HG03354 (cell line): ENCODE data around the gene PEX10.

Experiments used
- ATAC-seq: cut with Tn5 transposase; IDR thresholded peaks from one replicate; pipeline ENCODE4 v1.9.1; 2021; ENCODE audit warnings: mild to moderate bottlenecking; ENCODE audit not compliant: unreplicated experiment, poor library complexity, severe bottlenecking

Gene PEX10

GRCh38 chr1:2407166-2407990, 5.0 kb downstream of the PEX10 start:
- no peak for ATAC-seq

GRCh38 chr1:2406451-2407041, 5.8 kb downstream of the PEX10 start:
- ATAC-seq: no peak

DNA sequence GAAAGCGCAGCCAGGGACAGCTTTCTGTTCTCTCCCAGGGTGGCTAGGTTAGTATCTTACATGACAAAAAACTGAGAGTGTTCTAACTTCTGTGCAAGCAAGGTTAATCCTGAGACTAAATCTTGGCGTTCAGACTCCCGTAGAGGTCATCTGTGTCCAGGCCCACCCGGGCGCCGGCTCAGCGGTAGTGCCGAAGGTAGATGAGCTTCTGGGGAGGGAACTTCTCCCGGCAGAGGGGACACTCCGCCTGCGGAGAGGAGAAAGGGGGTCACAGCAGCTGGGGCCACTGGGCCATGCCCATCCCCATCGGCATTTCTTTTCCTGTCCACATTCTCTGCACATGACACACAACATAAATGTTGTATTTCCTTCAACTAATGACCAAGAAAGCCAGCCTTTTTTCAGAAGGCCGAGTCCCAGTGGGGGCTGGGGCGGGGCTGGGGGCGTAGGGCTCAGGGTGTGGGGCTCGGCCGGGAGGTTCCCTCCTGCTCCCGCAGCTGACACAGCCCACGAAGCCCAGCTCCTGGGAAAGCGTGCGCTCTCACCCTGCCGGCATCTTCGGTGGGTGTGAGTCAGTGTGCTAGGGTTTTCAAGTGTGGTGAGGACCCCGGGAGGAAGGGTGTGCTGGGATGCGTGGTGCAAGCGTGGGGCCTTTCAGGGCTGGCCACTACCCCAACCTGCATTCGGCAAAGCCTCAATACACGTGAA, 6.6 kb downstream of the PEX10 start:
- no peak for ATAC-seq

- ATAC-seq: no peak
Observed at GRCh38 chr1:2404890-2405511, 7.4 kb downstream of the PEX10 start.

DNA sequence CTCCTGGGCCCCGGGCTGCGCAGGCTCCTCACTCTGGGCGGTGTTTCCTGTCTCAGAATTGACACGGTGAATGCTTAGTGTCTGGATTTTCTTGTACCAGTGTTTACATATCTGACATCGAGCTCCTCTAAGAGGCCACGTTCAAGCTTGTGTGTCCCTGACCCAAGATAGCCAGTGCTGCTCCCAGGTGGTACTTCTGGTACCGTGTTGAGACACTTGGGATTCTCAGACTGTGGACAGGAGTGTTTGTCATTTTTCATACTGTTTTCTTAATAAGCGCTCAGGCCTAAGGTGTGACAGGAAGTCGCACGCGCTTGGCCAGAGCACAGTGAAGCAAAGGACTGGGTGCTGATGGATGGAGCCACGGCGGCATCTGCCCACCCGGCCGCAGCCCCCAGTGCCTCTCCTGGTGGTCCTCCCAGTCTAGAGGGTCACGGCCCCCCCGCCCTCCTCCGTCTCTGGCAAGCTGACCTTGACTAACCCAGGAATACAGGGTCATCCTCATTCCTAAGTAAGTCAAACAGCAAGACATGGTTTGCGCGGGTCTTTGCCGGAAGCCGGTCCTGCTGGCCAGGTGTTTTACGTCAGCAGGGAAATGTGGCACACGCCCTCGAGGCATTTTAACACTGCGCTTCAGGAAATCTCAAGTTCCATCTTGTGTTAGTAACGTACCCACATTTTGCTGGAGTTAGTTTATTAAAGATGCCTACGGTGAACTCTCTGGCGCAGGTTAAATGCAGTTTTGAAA, 8.0 kb downstream of the PEX10 start:
- no peak for ATAC-seq

GRCh38 chr1:2403273-2403672, 9.1 kb downstream of the PEX10 start:
- ATAC-seq: no peak

GRCh38 chr1:2402420-2402819, 9.9 kb downstream of the PEX10 start:
- no peak for ATAC-seq

- ATAC-seq: no peak
Observed at GRCh38 chr1:2400950-2401649, 11.3 kb downstream of the PEX10 start.

DNA sequence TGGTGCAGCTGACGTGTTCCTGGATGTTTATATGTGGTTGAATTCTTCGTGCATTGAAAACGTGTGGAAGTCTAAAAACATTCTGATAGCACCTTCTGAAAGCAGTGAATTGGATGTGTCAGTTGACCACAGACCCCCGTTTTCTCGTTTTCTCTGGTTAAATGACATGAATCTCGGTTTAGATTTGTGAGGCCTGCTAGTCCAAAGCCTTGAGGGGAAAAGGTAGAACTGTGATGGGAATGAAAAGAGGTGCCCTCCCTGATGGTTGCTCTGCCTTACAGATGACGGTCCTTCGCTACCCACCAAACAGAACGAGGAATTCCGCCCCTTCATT, 11.8 kb downstream of the PEX10 start:
- ATAC-seq: no peak

DNA sequence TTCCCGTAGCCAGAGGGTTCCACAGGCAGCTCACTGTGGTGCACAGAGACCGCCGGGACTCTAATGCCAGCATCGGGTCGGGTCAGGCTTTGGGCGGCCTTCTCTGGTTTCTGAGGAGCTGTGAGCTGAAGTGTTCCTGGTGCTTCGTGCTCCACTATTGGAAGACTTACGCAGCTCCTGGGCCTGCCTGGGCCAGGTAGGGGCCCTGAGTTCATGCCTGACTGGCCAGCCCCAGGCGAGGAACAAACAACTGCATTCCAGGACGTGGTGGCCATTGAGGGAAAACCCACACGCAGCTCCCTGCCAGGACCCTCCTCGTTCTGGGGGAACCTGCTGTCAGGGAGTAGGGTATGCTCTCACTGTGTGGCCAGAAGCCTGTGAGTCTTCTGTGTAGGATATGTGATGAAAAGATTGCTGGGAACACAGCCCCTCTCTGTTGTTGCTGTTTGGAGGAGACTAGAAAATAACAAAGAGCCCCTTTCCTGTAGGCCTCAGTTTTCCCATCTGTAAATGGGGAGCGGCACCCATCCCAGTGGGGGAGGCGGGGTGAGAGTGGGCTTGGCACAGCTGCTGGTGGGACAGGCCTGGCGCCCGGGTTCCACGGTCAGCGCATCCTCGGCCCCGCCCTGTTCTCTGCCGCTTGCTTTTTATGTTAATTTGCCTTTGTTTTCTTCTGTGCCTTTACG, 12.3 kb downstream of the PEX10 start:
- no peak for ATAC-seq

DNA sequence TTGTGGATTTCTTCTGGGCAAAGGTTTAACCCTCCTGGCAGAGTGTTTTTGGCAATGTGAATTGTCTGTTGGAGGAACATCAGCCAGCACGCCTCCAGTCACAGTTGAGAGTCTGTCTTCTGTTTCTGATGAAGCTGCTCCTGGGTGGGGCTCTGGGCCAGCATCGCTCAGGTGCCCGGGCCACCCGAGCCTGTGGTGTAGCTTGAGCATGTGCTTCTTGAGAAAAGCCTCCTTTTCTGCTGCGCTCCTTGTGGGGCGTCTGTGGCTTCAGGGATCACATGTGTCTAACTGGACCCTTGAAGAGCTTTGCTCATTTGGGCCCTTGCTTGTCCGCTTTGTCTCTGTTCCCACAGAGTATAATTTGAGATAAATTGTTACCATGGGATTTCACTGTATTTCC, 13.5 kb downstream of the PEX10 start:
- no peak for ATAC-seq

GRCh38 chr1:2397007-2397679, 15.2 kb downstream of the PEX10 start:
- no peak for ATAC-seq

DNA sequence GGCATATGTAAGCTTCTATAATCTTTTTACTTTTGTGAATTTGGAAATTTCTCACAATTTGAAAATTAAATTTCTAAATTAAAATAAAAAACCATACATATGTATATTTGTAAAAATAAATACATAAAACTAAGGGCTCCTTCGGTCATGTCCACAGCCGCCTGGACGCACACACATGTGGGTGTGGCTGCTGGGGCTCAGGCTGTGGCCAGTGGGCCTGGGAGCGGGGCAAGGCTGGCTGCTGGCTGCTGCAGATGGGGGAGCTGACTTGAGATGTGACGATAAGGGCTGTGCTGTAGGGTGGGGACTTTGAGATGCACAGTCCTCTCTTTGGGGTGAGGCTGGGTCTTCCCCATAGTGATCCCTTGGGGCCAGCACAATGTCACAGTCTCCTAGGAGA, 15.9 kb downstream of the PEX10 start:
- no peak for ATAC-seq

DNA sequence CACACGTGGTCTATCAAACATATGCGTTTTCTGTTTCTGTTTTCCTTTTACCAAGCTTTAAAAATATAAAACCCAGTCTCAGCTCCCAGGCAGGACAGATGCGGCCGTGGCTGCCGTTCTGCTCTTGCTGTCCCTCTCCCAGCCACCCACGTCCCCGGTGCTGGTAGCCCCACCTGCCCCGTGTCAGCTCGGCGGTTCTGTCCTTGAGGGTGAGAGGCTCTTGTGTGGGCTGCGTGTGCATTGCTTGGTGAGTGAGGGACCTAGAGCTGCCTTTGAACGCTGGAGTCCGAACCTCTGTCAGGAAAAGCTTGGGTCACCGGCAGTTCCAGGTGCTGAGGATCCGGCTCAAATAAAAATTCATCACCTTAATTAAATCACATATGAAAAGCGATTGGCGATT, 16.3 kb downstream of the PEX10 start:
- no peak for ATAC-seq

- ATAC-seq: no peak
Observed at GRCh38 chr1:2395245-2395644, 17.1 kb downstream of the PEX10 start.

- ATAC-seq: no peak
Observed at GRCh38 chr1:2394761-2395160, 17.6 kb downstream of the PEX10 start.

DNA sequence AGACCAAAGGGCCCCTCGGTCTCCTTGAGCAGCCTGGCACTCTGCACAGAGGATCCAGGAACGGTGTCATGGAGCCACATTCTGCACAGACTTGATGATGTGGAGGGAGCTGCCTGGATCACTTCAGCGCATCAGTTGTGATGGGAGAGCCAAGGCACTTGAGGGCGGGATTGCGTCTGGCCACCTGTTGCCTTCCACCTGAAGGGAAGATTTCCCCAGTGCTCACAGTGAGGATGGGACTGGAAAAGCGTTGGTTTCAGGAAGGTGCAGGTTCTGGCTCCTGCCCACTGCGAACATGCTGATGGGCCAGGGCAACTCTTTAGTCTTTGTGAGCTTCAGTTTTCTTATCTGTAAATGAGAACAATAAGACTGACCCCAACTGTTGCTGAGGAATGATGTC, 18.1 kb downstream of the PEX10 start:
- ATAC-seq: no peak

DNA sequence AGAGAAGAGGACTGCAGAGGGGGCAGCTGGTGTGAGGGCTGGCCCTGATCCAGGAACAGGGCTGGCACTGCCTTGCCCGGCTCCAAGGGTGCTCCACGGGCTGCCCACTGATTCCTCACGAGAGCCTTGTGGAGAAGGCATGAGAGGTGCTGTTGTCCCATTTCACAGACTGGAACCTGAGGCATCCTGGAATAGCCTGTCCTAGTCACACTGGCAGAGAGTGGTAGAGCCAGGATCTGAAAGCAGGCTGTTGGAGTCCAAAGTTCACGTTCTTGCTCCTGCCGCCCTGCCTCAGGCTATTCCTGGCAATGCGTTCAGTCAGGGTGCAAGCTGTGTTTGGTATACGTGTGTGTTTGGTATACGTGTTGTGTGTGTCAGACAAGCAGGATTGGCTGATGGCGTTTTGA, 18.9 kb downstream of the PEX10 start:
- ATAC-seq: no peak
